ENCODE results near the gene CASP14.

GRCh38 chr19:15091918-15092753 lies 42.9 kb downstream of the CASP14 start:
- TF ChIP-seq CTCF (conservative IDR thresholded peaks at IDR 0.05) (peak; percentile 88), EZH2 (IDR thresholded peaks at IDR 0.05; ENCODE audit: low read depth) (no peak)
